Liver (tissue), 9 donors: ENCODE measurements around the gene INSR. TPM values are rescaled to one million over a fixed set of nuclear protein-coding genes. Genes with fewer than 3 reads are reported as not detected.
A peak's percentile ranks its signal among the peaks of the same experiment; 100 is the strongest.
"Not testable (repeated sequence)": the region's sequence is repeated elsewhere in the genome, so short reads cannot be mapped to it uniquely, and the experiment has no call there.

Experiments used
- DNase-seq: peaks from one replicate; pipeline ENCODE4 v3.0.0-alpha.2; 2017; ENCODE audit warnings: low spot score
- H3K27ac ChIP-seq, 2 donors: one replicate each; pipeline ENCODE4 v1.7.0; 2013; ENCODE audit warnings: inconsistent platforms in 2 of 2, low read length in 2 of 2, control low read depth in 1 of 2, low read depth in 1 of 2, mild to moderate bottlenecking in 1 of 2
- H3K27me3 ChIP-seq, 4 donors: one replicate each; pipeline versions ENCODE4 v1.6.1 to v1.7.0; 2013; ENCODE audit warnings: low read length in 3 of 4, inconsistent platforms in 1 of 4, mild to moderate bottlenecking in 1 of 4, moderate library complexity in 1 of 4; ENCODE audit not compliant: control insufficient read depth in 4 of 4, insufficient read depth in 4 of 4
- H3K36me3 ChIP-seq, 4 donors: one replicate each; pipeline versions ENCODE4 v1.6.1 to v1.7.0; 2013; ENCODE audit warnings: low read length in 3 of 4, mild to moderate bottlenecking in 3 of 4, low read depth in 1 of 4, moderate library complexity in 1 of 4; ENCODE audit not compliant: control insufficient read depth in 4 of 4, insufficient read depth in 3 of 4
- H3K4me1 ChIP-seq, 4 donors: one replicate each; pipeline versions ENCODE4 v1.6.1 to v1.7.0; 2013; ENCODE audit warnings: low read length in 3 of 4, mild to moderate bottlenecking in 3 of 4, moderate library complexity in 1 of 4; ENCODE audit not compliant: control insufficient read depth in 4 of 4, insufficient read depth in 4 of 4
- H3K4me3 ChIP-seq, 3 donors: one replicate each; pipeline versions ENCODE4 v1.6.1 to v1.7.0; 2013; ENCODE audit warnings: low read length in 3 of 3, control low read depth in 1 of 3, low read depth in 1 of 3, mild to moderate bottlenecking in 1 of 3
- H3K9ac ChIP-seq, 2 donors: one replicate each; pipeline ENCODE4 v1.7.0; 2013; ENCODE audit warnings: low read length in 2 of 2, mild to moderate bottlenecking in 2 of 2, moderate library complexity in 2 of 2, control low read depth in 1 of 2, low read depth in 1 of 2
- H3K9me3 ChIP-seq, 4 donors: one replicate each; pipeline versions ENCODE4 v1.6.1 to v1.7.0; 2013; ENCODE audit warnings: low read length in 3 of 4; ENCODE audit not compliant: control insufficient read depth in 4 of 4
- EGR1 ChIP-seq, 2 donors: IDR thresholded peaks; 2 replicates each; pipeline ENCODE4 v1.6.1; 2016 to 2018; ENCODE audit warnings: antibody characterized with exemption in 2 of 2, low read depth in 2 of 2
- FOXA1 ChIP-seq: IDR thresholded peaks from 2 replicates; pipeline ENCODE4 v1.6.1; 2016; ENCODE audit warnings: antibody characterized with exemption
- FOXA2 ChIP-seq: IDR thresholded peaks from 2 replicates; pipeline ENCODE4 v1.6.1; 2016; ENCODE audit warnings: antibody characterized with exemption
- GABPA ChIP-seq, 2 donors: IDR thresholded peaks in 1 of 2; conservative IDR thresholded peaks in 1 of 2; 2 replicates each; pipeline ENCODE4 v1.6.1; 2016; ENCODE audit warnings: antibody characterized with exemption in 2 of 2, mild to moderate bottlenecking in 1 of 2, moderate library complexity in 1 of 2
- HNF4A ChIP-seq, 2 donors: conservative IDR thresholded peaks; 2 replicates each; pipeline ENCODE4 v1.6.1; 2016; ENCODE audit warnings: antibody characterized with exemption in 2 of 2, mild to moderate bottlenecking in 2 of 2
- JUND ChIP-seq, 2 donors: IDR thresholded peaks; 2 replicates each; pipeline ENCODE4 v1.6.1; 2016; ENCODE audit warnings: antibody characterized with exemption in 2 of 2
- NR2F2 ChIP-seq: IDR thresholded peaks from 2 replicates; pipeline ENCODE4 v1.6.1; 2016; ENCODE audit warnings: antibody characterized with exemption
- RAD21 ChIP-seq, 2 donors: IDR thresholded peaks; 2 replicates each; pipeline ENCODE4 v1.6.1; 2016; ENCODE audit warnings: antibody characterized with exemption in 2 of 2, mild to moderate bottlenecking in 2 of 2
- SP1 ChIP-seq: IDR thresholded peaks from 2 replicates; pipeline ENCODE4 v1.6.1; 2018; ENCODE audit warnings: antibody characterized with exemption, mild to moderate bottlenecking
- TAF1 ChIP-seq: conservative IDR thresholded peaks from 2 replicates; pipeline ENCODE4 v1.6.1; 2016; ENCODE audit warnings: antibody characterized with exemption, mild to moderate bottlenecking
- YY1 ChIP-seq: IDR thresholded peaks from 2 replicates; pipeline ENCODE4 v1.6.1; 2016; ENCODE audit warnings: antibody characterized with exemption, mild to moderate bottlenecking
- WGBS: extraction: QIAGEN DNeasy Blood & Tissue Kit; methylation state at CpG from one replicate; pipeline ENCODE4 v1.1.7; 2013; 5-methylcytosine and 5-hydroxymethylcytosine counted together
- polyA plus RNA-seq, 2 donors: library from polyadenylated mRNA; stranded (reverse) in 1 of 2; unstranded in 1 of 2; fragments of 200-250 nt in 1 of 2; fragments of >200 nt in 1 of 2; fragmentation: Nextera tagmentation in 1 of 2; extraction: Ambion mirVana in 1 of 2; gene quantifications; one replicate each; pipeline versions ENCODE4 v1.2.1 to v1.2.3, GENCODE V29; 2013 to 2015
- total RNA-seq, 2 donors: library from RNA; depleted of rRNA; stranded (reverse); fragments of >200 nt; gene quantifications; one replicate each; pipeline ENCODE4 v1.2.3, GENCODE V29; 2014
- TF ChIP-seq, protein P1 (sequence below): fragments of 150-350 bp; IDR thresholded peaks from 2 replicates; pipeline ENCODE4 v1.5.1; 2017; ENCODE audit warnings: improper control_type of control experiment, low read depth, low read length; ENCODE audit not compliant: missing input control
- TF ChIP-seq, protein P2 (sequence below): IDR thresholded peaks from 2 replicates; pipeline ENCODE4 v1.6.1; 2016; ENCODE audit warnings: antibody characterized with exemption
- TF ChIP-seq, protein P3 (sequence below): IDR thresholded peaks from 2 replicates; pipeline ENCODE4 v1.6.1; 2016; ENCODE audit warnings: antibody characterized with exemption
- donor health status: healthy.
- donor health status: healthy.
- donor health status: healthy.
- donor health status: healthy.
- donor health status: healthy.

The INSR gene
- total and polyA plus RNA-seq, 4 donors, result 16.5 to 97.5 (median 50.8) TPM

DNA sequence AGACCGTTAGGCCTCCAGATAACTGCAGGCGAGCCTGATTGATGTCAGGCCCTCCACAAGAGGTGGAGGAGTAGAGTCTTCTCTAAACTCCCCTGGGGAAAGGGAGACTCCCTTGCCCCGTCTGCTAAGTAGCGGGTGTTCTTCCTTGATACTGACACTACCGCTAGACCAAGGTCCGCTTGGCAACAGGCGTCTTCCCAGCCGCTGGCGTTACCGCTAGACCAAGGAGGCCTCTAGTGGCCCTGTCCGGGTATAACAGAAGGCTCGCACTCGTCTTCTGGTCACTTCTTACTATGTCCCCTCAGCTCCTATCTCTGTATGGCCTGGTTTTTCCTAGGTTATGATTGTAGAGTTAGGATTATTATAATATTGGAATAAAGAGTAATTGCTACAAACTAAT is 227.1 kb downstream of the INSR start:
- not testable (repeated sequence) for H3K4me1 ChIP-seq, H3K9ac ChIP-seq, H3K27me3 ChIP-seq, DNase-seq, H3K4me3 ChIP-seq, H3K36me3 ChIP-seq, H3K27ac ChIP-seq, H3K9me3 ChIP-seq
- WGBS, result 50% methylated on average over 13 of the region's 13 CpGs
- peak in 1 of 2 donors; percentile 21 for TF ChIP-seq RAD21 (IDR thresholded peaks at IDR 0.05)
- TF ChIP-seq, protein P1, sequence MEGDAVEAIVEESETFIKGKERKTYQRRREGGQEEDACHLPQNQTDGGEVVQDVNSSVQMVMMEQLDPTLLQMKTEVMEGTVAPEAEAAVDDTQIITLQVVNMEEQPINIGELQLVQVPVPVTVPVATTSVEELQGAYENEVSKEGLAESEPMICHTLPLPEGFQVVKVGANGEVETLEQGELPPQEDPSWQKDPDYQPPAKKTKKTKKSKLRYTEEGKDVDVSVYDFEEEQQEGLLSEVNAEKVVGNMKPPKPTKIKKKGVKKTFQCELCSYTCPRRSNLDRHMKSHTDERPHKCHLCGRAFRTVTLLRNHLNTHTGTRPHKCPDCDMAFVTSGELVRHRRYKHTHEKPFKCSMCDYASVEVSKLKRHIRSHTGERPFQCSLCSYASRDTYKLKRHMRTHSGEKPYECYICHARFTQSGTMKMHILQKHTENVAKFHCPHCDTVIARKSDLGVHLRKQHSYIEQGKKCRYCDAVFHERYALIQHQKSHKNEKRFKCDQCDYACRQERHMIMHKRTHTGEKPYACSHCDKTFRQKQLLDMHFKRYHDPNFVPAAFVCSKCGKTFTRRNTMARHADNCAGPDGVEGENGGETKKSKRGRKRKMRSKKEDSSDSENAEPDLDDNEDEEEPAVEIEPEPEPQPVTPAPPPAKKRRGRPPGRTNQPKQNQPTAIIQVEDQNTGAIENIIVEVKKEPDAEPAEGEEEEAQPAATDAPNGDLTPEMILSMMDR, result peak; percentile 16

DNA sequence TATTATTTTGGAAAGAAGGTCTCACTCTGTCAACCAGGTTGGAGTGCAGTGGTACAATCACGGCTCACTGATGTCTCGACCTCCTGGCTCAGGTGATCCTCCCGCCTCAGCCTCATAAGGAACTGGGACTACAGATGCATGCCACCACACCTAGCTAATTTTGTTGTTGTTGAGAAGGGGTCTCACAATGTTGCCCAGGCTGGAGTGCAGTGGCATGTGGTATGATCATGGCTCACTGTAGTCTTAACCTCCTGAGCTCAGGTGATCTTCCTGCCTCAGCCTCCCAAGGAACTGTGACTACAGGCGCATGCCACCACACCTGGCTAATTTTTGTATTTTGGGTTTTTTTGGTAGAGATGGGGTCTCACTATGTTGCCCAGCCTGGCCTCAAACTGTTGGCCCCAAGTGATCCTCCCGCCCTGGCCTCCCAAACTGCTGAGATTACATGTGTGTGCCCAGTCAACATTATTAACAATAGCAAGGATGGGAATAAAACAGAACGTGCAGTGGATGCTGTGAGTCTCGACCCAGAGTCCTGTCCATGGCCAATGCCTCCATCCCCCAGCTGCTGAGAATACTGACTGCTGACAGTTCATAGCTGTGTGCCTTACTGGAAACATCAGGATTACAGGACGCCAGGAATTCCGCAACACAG is 230.3 kb downstream of the INSR start:
- DNase-seq, result no peak
- Histone ChIP-seq H3K9ac (no peak overlapping the region), H3K36me3 (no peaks in the 10 kb centered on the region), H3K27me3 (no peaks in the 10 kb centered on the region), H3K4me1 (no peaks in the 10 kb centered on the region), H3K9me3 (no peaks in the 10 kb centered on the region), H3K27ac (no peak overlapping the region), H3K4me3 (no peak overlapping the region)
- TF ChIP-seq NR2F2, result no peak
- no peak for TF ChIP-seq YY1
- no peak for TF ChIP-seq GABPA (IDR thresholded peaks at IDR 0.05 in 1 of 2, conservative IDR thresholded peaks at IDR 0.05 in 1 of 2)
- TF ChIP-seq SP1, result no peak
- TF ChIP-seq FOXA2, result no peak
- no peak for TF ChIP-seq EGR1 (IDR thresholded peaks at IDR 0.05; ENCODE audit: low read depth in 2 of 2)
- TF ChIP-seq, protein P2, sequence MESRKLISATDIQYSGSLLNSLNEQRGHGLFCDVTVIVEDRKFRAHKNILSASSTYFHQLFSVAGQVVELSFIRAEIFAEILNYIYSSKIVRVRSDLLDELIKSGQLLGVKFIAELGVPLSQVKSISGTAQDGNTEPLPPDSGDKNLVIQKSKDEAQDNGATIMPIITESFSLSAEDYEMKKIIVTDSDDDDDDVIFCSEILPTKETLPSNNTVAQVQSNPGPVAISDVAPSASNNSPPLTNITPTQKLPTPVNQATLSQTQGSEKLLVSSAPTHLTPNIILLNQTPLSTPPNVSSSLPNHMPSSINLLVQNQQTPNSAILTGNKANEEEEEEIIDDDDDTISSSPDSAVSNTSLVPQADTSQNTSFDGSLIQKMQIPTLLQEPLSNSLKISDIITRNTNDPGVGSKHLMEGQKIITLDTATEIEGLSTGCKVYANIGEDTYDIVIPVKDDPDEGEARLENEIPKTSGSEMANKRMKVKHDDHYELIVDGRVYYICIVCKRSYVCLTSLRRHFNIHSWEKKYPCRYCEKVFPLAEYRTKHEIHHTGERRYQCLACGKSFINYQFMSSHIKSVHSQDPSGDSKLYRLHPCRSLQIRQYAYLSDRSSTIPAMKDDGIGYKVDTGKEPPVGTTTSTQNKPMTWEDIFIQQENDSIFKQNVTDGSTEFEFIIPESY, result no peak
- TF ChIP-seq HNF4A (conservative IDR thresholded peaks at IDR 0.05), result no peak
- TF ChIP-seq, protein P3, sequence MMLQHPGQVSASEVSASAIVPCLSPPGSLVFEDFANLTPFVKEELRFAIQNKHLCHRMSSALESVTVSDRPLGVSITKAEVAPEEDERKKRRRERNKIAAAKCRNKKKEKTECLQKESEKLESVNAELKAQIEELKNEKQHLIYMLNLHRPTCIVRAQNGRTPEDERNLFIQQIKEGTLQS, result no peak
- TF ChIP-seq TAF1, result no peak
- TF ChIP-seq, protein P1, result no peak
- no peak for TF ChIP-seq RAD21 (IDR thresholded peaks at IDR 0.05)
- no peak for TF ChIP-seq FOXA1
- TF ChIP-seq JUND (IDR thresholded peaks at IDR 0.05), result no peak
- 89% methylated on average over 9 of the region's 9 CpGs for WGBS
